ENCODE measurements around the gene TBC1D3C. TPM values are rescaled to one million over a fixed set of nuclear protein-coding genes. Genes with fewer than 3 reads are reported as not detected.
"Not testable (repeated sequence)": the region's sequence is repeated elsewhere in the genome, so short reads cannot be mapped to it uniquely, and the experiment has no call there.

Gene TBC1D3C
- not detected for total RNA-seq

DNA sequence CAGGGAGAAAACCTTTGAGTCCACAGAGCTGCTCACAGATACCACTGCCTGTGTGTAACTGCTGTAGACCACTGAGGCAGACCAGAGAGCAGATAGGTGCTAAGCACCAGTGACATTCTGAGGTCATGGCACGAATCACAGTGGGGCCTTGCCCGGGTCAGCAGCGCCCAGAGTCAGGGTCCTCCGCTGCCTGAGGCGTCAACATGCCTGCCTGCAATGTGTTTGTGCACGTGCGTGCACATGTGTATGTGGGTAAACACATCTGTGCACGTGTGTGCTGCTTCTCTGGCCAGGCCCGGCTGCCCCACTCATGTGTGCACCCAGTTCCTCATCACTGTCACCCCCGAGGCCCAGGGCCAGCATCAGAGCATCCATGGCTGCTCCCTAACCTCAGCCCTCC lies at the start of gene TBC1D3C:
TBC1D3C (minus strand) TSS at position 101 of the 400 bp plus-strand sequence. CDS start 1,568 bp downstream, outside the sequence.
- TF ChIP-seq, protein P1, sequence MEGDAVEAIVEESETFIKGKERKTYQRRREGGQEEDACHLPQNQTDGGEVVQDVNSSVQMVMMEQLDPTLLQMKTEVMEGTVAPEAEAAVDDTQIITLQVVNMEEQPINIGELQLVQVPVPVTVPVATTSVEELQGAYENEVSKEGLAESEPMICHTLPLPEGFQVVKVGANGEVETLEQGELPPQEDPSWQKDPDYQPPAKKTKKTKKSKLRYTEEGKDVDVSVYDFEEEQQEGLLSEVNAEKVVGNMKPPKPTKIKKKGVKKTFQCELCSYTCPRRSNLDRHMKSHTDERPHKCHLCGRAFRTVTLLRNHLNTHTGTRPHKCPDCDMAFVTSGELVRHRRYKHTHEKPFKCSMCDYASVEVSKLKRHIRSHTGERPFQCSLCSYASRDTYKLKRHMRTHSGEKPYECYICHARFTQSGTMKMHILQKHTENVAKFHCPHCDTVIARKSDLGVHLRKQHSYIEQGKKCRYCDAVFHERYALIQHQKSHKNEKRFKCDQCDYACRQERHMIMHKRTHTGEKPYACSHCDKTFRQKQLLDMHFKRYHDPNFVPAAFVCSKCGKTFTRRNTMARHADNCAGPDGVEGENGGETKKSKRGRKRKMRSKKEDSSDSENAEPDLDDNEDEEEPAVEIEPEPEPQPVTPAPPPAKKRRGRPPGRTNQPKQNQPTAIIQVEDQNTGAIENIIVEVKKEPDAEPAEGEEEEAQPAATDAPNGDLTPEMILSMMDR (IDR thresholded peaks at IDR 0.05; ENCODE audit: low read depth): not testable (repeated sequence)

Small RNAs within 50 kb of the gene (small RNA-seq; reads per million reads assigned to genes)
- gene RF00019: 0.49 reads per million

Other genes with a start within 250 kb of the TBC1D3C start
- gene TBC1D3K, start 144.2 kb downstream of the TBC1D3C start, total RNA-seq: not detected
- gene TBC1D3L, start 79.6 kb downstream of the TBC1D3C start, total RNA-seq: 10 to 100 TPM in 2 of 4 donors, 1 to 10 TPM in 2; 2.8 to 13.3 (median 9.8) TPM
- not detected for gene TBC1D3D, start 64.7 kb downstream of the TBC1D3C start, total RNA-seq
- not detected for gene TBC1D3E, start 59.3 kb upstream of the TBC1D3C start, total RNA-seq
- not detected for gene TBC1D3, start 123.9 kb upstream of the TBC1D3C start, total RNA-seq
- 10 to 100 TPM; 31.8 to 40.9 (median 38.5) TPM for gene MRPL45, start 228.5 kb upstream of the TBC1D3C start, total RNA-seq

All from subcutaneous adipose tissue (tissue), 4 donors.